ENCODE data around the gene CES1. TPM values are rescaled to one million over a fixed set of nuclear protein-coding genes. Genes with fewer than 3 reads are reported as not detected.

CES1 gene
- total RNA-seq, 4 donors from 2014 or later, result 6.8 to 23.2 (median 11.3) TPM

- Histone ChIP-seq H3K36me3 (no peaks in the 10 kb centered on the region), H3K9me3 (no peaks in the 10 kb centered on the region), H3K4me3 (no peak overlapping the region), H3K27ac (no peak overlapping the region), H3K4me1 (no peaks in the 10 kb centered on the region), H3K27me3 (no peaks in the 10 kb centered on the region)
- TF ChIP-seq POLR2AphosphoS5 (IDR thresholded peaks at IDR 0.05) (no peak), EP300 (IDR thresholded peaks at IDR 0.05; ENCODE audit: low read depth) (no peak), CTCF (IDR thresholded peaks at IDR 0.05) (no peak), POLR2A (IDR thresholded peaks at IDR 0.05) (no peak)
- in situ Hi-C loops (cut with MboI; ENCODE audit: low pct_ligation_motif_present in 1 of 4, low pct_unique_long_range_greater_than_20kb in 1 of 4, low sequenced_read_pairs in 3 of 4) (no loop called here), intact Hi-C loops (cut with DNase I; ENCODE audit: low total_unique reads) (no loop called here)
- no peak for DNase-seq
- WGBS, 2 donors (ENCODE audit: low coverage in 1 of 2), result 97% methylated on average over 2 of the region's 2 CpGs; no CpG with 5 or more reads in 1 of the 2 donors
These were observed 54.1 kb downstream of the CES1 start for GRCh38 chr16:55778757-55779156.

DNA sequence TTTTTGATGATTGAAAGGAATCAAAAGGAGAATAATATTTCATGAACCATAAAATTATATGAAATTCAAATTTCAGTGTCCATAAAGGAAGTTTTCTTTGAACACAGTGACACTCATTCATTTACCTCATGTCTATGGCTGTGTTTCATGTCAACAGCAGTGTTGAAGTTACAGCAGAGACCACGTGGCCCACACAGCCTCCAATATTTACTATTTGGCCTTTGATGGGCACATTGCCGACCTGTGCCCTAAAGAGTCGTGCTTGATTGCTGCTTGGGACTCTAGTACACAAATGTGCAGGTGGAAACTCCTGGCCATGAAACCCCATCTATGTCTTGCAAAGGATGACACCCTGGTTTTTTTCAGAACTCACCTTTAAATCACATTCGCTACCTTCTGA is 57.0 kb downstream of the CES1 start:
- intact Hi-C loops (cut with DNase I; ENCODE audit: low total_unique reads) (no loop called here), in situ Hi-C loops (cut with MboI; ENCODE audit: low pct_ligation_motif_present in 1 of 4, low pct_unique_long_range_greater_than_20kb in 1 of 4, low sequenced_read_pairs in 3 of 4) (no loop called here)
- Histone ChIP-seq H3K27me3 (no peaks in the 10 kb centered on the region), H3K9me3 (no peaks in the 10 kb centered on the region), H3K4me1 (no peaks in the 10 kb centered on the region), H3K27ac (no peak overlapping the region), H3K36me3 (no peaks in the 10 kb centered on the region), H3K4me3 (no peak overlapping the region)
- no peak for DNase-seq
- TF ChIP-seq CTCF (IDR thresholded peaks at IDR 0.05), result no peak
- no peak for TF ChIP-seq POLR2A (IDR thresholded peaks at IDR 0.05)
- TF ChIP-seq EP300 (IDR thresholded peaks at IDR 0.05; ENCODE audit: low read depth), result no peak
- no peak for TF ChIP-seq POLR2AphosphoS5 (IDR thresholded peaks at IDR 0.05)
- WGBS, 2 donors (ENCODE audit: low coverage in 1 of 2), result 60% methylated on average over 4 of the region's 4 CpGs; no CpG with 5 or more reads in 1 of the 2 donors

- TF ChIP-seq POLR2AphosphoS5 (IDR thresholded peaks at IDR 0.05) (no peak), EP300 (IDR thresholded peaks at IDR 0.05; ENCODE audit: low read depth) (no peak), POLR2A (IDR thresholded peaks at IDR 0.05) (no peak), CTCF (IDR thresholded peaks at IDR 0.05) (no peak)
- no peaks in the 10 kb centered on the region for H3K36me3 ChIP-seq
- H3K27me3 ChIP-seq, result no peaks in the 10 kb centered on the region
- no peaks in the 10 kb centered on the region for H3K9me3 ChIP-seq
- no peak for DNase-seq
- intact Hi-C loops (cut with DNase I; ENCODE audit: low total_unique reads), result no loop called here
- in situ Hi-C loops (cut with MboI; ENCODE audit: low pct_ligation_motif_present in 1 of 4, low pct_unique_long_range_greater_than_20kb in 1 of 4, low sequenced_read_pairs in 3 of 4), result no loop called here
- 73 to 79% methylated on average over 11 to 14 of the region's 14 CpGs for WGBS, 2 donors (ENCODE audit: low coverage in 1 of 2)
- no peak overlapping the region for H3K4me3 ChIP-seq
- no peak overlapping the region for H3K27ac ChIP-seq
- no peaks in the 10 kb centered on the region for H3K4me1 ChIP-seq
These were observed 58.9 kb downstream of the CES1 start for GRCh38 chr16:55773859-55774549.

- H3K27me3 ChIP-seq, result no peaks in the 10 kb centered on the region
- no peak for DNase-seq
- H3K4me1 ChIP-seq, result no peaks in the 10 kb centered on the region
- 30% methylated on average over 2 to 3 of the region's 3 CpGs for WGBS, 2 donors (ENCODE audit: low coverage in 1 of 2)
- H3K27ac ChIP-seq, result no peak overlapping the region
- TF ChIP-seq POLR2A (IDR thresholded peaks at IDR 0.05) (no peak), EP300 (IDR thresholded peaks at IDR 0.05; ENCODE audit: low read depth) (no peak)
- in situ Hi-C loops (cut with MboI; ENCODE audit: low pct_ligation_motif_present in 1 of 4, low pct_unique_long_range_greater_than_20kb in 1 of 4, low sequenced_read_pairs in 3 of 4) (no loop called here), intact Hi-C loops (cut with DNase I; ENCODE audit: low total_unique reads) (no loop called here)
- H3K36me3 ChIP-seq, result no peaks in the 10 kb centered on the region
- no peaks in the 10 kb centered on the region for H3K9me3 ChIP-seq
- H3K4me3 ChIP-seq, result no peak overlapping the region
These were observed 67.7 kb downstream of the CES1 start for GRCh38 chr16:55765161-55765560.

Measured in transverse colon (tissue), 4 donors.